PC-9 (cell line): ENCODE measurements around the gene GPER1.

Source experiments
- EZH2 ChIP-seq: fragments of 200-600 bp; sonication (generic); IDR thresholded peaks from 2 replicates; pipeline ENCODE4 v1.8.0; 2017; ENCODE audit warnings: antibody characterized with exemption, low read depth
- TF ChIP-seq, protein P1 (sequence below): fragments of 200-600 bp; sonication (generic); conservative IDR thresholded peaks from 2 replicates; pipeline ENCODE4 v1.6.1; 2017; ENCODE audit warnings: mixed run types, antibody characterized with exemption, mild to moderate bottlenecking, moderate library complexity

DNA sequence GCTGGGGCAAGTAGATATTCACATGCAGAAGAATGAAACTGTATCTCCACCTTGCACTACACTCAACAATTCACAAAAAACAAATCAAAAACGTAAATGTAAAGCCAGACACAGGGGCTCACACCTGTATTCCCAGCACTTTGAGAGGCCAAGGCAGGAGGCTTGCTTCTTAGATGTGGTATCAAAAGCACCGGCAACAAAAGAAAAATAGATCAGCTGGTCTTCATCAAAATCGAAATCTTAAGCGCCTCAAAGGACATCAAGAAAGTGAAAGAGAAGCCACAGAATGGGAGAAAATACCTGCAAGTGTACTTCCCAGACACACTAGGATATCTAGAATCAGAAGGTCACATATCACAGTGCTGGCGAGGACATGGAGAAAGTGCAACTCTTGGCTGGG is 31.3 kb downstream of the GPER1 start:
- TF ChIP-seq, protein P1, sequence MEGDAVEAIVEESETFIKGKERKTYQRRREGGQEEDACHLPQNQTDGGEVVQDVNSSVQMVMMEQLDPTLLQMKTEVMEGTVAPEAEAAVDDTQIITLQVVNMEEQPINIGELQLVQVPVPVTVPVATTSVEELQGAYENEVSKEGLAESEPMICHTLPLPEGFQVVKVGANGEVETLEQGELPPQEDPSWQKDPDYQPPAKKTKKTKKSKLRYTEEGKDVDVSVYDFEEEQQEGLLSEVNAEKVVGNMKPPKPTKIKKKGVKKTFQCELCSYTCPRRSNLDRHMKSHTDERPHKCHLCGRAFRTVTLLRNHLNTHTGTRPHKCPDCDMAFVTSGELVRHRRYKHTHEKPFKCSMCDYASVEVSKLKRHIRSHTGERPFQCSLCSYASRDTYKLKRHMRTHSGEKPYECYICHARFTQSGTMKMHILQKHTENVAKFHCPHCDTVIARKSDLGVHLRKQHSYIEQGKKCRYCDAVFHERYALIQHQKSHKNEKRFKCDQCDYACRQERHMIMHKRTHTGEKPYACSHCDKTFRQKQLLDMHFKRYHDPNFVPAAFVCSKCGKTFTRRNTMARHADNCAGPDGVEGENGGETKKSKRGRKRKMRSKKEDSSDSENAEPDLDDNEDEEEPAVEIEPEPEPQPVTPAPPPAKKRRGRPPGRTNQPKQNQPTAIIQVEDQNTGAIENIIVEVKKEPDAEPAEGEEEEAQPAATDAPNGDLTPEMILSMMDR, result no peak
- no peak for TF ChIP-seq EZH2
